OCI-LY1 (cell line): ENCODE measurements around the gene MS4A12.

Experiments used
- CTCF ChIP-seq: fragments of 200-600 bp; sonication (generic), shearing (Covaris generic); IDR thresholded peaks from 2 replicates; pipeline ENCODE4 v1.5.1; 2017; ENCODE audit warnings: mild to moderate bottlenecking, antibody characterized with exemption, low read length, moderate library complexity, mixed read lengths
- EZH2 ChIP-seq: fragments of 200-600 bp; sonication (generic), shearing (Covaris generic); IDR thresholded peaks from 2 replicates; pipeline ENCODE4 v1.8.0; 2017; ENCODE audit warnings: borderline replicate concordance, mixed run types, mild to moderate bottlenecking, antibody characterized with exemption, low read length, moderate library complexity, mixed read lengths

DNA sequence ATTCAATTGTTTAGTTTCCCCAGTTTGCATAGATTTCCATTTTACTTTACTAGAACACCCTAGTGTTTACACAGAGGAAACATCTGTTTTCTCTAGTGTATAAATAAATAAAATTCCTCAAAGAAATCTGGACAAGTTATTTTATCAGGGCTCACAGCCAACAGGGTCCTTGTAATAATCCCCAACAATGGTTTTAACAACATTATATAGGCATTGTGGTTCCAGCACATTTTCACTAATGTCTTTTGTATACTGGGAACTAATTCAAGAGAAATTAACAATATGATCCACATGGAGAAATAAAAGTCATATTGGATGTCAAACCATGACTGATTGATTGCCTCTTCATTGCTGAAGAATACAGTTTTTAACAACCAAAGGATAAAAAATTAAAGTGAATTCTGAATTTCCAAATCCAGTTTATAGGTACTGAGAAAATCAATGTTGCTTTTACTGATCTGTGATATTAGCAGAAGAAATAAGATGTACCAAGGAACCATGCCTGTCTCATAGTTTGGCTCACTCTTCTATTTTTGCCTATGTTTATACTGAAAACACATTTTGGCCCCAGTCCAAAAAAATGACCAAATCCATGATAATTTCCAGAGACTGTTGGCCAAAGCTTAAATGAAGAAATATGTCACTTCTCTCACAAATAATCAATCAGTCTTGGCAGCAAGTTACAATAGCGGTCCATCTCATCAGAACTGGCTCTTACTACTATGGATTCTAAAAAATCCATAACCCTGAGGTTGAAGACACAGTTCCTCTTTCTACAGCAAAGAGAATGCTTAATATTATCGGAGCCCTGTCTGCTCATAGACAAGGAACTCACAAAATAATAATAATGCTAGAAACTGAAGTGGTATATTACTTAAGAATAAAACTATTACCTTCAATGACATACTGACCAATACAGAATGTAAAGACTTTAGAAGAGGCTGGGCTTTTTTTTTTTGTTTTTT, 21.2 kb downstream of the MS4A12 start:
- TF ChIP-seq EZH2 (no peak), CTCF (no peak)
